GM12878 (cell line): ENCODE measurements around the gene PLD5.

Source experiments
- BRCA1 ChIP-seq: IDR thresholded peaks from 2 replicates; pipeline ENCODE4 v1.6.1; 2011; ENCODE audit warnings: low read depth, low read length, improper control_type of control experiment
- CHD2 ChIP-seq: IDR thresholded peaks from 2 replicates; pipeline ENCODE4 v1.6.1; 2011; ENCODE audit warnings: low read depth, low read length, improper control_type of control experiment, borderline replicate concordance
- GABPA ChIP-seq: IDR thresholded peaks from 2 replicates; pipeline ENCODE4 v1.6.1; 2014; ENCODE audit warnings: antibody characterized with exemption, low read depth, mild to moderate bottlenecking, inconsistent platforms
- IKZF2 ChIP-seq, 2 experiments: fragments of 450-650 bp; IDR thresholded peaks; 2 replicates each; pipeline ENCODE4 v1.6.1; 2017; ENCODE audit warnings: mild to moderate bottlenecking in 2 of 2, moderate library complexity in 2 of 2
- POLR2A ChIP-seq: IDR thresholded peaks from 2 replicates; pipeline ENCODE4 v1.6.1; 2011; ENCODE audit warnings: low read depth, mild to moderate bottlenecking, low read length
- POU2F2 ChIP-seq: IDR thresholded peaks from 3 replicates; pipeline ENCODE4 v1.6.1; 2011; ENCODE audit warnings: low read depth, mild to moderate bottlenecking, low read length, borderline replicate concordance
- RUNX3 ChIP-seq: IDR thresholded peaks from 2 replicates; pipeline ENCODE4 v1.6.1; 2012; ENCODE audit warnings: low read length, inconsistent platforms
- SIN3A ChIP-seq: IDR thresholded peaks from 2 replicates; pipeline ENCODE4 v1.6.1; 2012; ENCODE audit warnings: low read depth, low read length, improper control_type of control experiment
- TF ChIP-seq, protein P1 (sequence below): IDR thresholded peaks from 2 replicates; pipeline ENCODE4 v1.6.1; 2011; ENCODE audit warnings: low read depth, low read length, improper control_type of control experiment, borderline replicate concordance
- TF ChIP-seq, protein P2 (sequence below): fragments of 450-650 bp; IDR thresholded peaks from 2 replicates; pipeline ENCODE4 v1.6.1; 2018; ENCODE audit warnings: mild to moderate bottlenecking, low read depth, moderate library complexity; ENCODE audit not compliant: partially characterized antibody
- TF ChIP-seq, protein P3 (sequence below): IDR thresholded peaks from 2 replicates; pipeline ENCODE4 v1.6.1; 2012; ENCODE audit warnings: low read depth, low read length, improper control_type of control experiment

DNA sequence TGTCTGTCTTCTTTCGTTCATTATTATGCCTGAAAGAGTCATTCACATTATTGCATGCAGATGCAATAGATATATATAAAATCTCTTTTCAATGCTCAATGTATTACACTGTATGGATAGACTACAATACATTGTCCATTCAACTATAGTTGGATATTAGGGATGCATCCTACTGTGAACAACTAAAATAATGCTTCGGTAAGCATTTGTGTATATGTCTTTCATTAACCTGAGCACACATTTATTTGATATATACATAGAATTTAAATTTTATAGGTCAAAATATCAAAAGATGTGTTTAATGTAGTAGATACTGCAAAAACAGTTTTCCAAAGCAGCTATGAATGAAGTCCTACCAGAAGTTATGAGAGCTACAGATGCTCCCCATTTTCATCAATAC is 8.9 kb downstream of the PLD5 start:
- no peak for TF ChIP-seq SIN3A
- TF ChIP-seq, protein P1, sequence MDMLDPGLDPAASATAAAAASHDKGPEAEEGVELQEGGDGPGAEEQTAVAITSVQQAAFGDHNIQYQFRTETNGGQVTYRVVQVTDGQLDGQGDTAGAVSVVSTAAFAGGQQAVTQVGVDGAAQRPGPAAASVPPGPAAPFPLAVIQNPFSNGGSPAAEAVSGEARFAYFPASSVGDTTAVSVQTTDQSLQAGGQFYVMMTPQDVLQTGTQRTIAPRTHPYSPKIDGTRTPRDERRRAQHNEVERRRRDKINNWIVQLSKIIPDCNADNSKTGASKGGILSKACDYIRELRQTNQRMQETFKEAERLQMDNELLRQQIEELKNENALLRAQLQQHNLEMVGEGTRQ, result no peak
- no peak for TF ChIP-seq IKZF2 (IDR thresholded peaks at IDR 0.05)
- TF ChIP-seq, protein P2, sequence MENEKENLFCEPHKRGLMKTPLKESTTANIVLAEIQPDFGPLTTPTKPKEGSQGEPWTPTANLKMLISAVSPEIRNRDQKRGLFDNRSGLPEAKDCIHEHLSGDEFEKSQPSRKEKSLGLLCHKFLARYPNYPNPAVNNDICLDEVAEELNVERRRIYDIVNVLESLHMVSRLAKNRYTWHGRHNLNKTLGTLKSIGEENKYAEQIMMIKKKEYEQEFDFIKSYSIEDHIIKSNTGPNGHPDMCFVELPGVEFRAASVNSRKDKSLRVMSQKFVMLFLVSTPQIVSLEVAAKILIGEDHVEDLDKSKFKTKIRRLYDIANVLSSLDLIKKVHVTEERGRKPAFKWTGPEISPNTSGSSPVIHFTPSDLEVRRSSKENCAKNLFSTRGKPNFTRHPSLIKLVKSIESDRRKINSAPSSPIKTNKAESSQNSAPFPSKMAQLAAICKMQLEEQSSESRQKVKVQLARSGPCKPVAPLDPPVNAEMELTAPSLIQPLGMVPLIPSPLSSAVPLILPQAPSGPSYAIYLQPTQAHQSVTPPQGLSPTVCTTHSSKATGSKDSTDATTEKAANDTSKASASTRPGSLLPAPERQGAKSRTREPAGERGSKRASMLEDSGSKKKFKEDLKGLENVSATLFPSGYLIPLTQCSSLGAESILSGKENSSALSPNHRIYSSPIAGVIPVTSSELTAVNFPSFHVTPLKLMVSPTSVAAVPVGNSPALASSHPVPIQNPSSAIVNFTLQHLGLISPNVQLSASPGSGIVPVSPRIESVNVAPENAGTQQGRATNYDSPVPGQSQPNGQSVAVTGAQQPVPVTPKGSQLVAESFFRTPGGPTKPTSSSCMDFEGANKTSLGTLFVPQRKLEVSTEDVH, result no peak
- TF ChIP-seq, protein P3, sequence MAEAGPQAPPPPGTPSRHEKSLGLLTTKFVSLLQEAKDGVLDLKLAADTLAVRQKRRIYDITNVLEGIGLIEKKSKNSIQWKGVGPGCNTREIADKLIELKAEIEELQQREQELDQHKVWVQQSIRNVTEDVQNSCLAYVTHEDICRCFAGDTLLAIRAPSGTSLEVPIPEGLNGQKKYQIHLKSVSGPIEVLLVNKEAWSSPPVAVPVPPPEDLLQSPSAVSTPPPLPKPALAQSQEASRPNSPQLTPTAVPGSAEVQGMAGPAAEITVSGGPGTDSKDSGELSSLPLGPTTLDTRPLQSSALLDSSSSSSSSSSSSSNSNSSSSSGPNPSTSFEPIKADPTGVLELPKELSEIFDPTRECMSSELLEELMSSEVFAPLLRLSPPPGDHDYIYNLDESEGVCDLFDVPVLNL, result no peak
- no peak for TF ChIP-seq POLR2A
- TF ChIP-seq POU2F2, result no peak
- TF ChIP-seq RUNX3, result no peak
- TF ChIP-seq CHD2, result no peak
- TF ChIP-seq BRCA1, result no peak
- TF ChIP-seq GABPA, result no peak
